ENCODE measurements around the gene CABP7.

DNA sequence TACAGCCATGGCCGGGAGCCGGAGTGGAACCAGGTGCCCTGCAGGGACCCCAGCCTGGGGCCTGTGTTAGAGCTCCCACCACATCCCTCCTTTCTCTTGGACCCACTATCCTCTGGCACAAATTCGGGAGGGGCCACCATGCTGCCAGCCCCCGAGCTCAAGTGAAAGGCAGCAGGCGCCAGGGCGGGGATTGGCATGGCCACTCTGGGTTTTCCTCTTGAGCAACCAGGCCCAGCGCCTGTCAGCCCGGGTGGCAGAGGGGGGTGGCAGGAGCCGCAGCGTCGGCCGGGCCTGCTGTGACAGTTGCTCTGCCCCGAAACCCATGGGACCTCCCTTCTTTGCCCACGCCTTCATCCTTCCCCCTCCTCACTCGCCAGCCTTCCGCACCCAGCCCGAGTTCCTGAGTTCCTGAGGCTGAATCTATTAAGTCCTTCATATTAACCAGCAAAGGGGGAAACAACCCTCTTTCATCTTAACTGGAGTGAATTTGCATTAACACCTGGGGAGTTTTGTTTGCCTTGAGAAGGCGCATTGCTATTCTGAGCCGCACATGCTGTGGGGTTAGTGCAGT lies 16.8 kb upstream of the CABP7 start:
- TF ChIP-seq, protein P1, sequence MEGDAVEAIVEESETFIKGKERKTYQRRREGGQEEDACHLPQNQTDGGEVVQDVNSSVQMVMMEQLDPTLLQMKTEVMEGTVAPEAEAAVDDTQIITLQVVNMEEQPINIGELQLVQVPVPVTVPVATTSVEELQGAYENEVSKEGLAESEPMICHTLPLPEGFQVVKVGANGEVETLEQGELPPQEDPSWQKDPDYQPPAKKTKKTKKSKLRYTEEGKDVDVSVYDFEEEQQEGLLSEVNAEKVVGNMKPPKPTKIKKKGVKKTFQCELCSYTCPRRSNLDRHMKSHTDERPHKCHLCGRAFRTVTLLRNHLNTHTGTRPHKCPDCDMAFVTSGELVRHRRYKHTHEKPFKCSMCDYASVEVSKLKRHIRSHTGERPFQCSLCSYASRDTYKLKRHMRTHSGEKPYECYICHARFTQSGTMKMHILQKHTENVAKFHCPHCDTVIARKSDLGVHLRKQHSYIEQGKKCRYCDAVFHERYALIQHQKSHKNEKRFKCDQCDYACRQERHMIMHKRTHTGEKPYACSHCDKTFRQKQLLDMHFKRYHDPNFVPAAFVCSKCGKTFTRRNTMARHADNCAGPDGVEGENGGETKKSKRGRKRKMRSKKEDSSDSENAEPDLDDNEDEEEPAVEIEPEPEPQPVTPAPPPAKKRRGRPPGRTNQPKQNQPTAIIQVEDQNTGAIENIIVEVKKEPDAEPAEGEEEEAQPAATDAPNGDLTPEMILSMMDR (IDR thresholded peaks at IDR 0.05), result no peak
- no peak for TF ChIP-seq EZH2 (IDR thresholded peaks at IDR 0.05; ENCODE audit: borderline replicate concordance, insufficient read depth, low read depth, low read length, poor library complexity, severe bottlenecking)
